GM19372 (cell line): ENCODE measurements around the gene TNS2.
"Not testable (repeated sequence)": the region's sequence is repeated elsewhere in the genome, so short reads cannot be mapped to it uniquely, and the experiment has no call there.

Experiments
- ATAC-seq: cut with Tn5 transposase; IDR thresholded peaks from one replicate; pipeline ENCODE4 v1.9.1; 2021; ENCODE audit warnings: mild to moderate bottlenecking, low read depth, moderate library complexity; ENCODE audit not compliant: unreplicated experiment

Gene TNS2

GRCh38 chr12:53105256-53105655, 55.4 kb downstream of the TNS2 start:
- ATAC-seq = no peak

DNA sequence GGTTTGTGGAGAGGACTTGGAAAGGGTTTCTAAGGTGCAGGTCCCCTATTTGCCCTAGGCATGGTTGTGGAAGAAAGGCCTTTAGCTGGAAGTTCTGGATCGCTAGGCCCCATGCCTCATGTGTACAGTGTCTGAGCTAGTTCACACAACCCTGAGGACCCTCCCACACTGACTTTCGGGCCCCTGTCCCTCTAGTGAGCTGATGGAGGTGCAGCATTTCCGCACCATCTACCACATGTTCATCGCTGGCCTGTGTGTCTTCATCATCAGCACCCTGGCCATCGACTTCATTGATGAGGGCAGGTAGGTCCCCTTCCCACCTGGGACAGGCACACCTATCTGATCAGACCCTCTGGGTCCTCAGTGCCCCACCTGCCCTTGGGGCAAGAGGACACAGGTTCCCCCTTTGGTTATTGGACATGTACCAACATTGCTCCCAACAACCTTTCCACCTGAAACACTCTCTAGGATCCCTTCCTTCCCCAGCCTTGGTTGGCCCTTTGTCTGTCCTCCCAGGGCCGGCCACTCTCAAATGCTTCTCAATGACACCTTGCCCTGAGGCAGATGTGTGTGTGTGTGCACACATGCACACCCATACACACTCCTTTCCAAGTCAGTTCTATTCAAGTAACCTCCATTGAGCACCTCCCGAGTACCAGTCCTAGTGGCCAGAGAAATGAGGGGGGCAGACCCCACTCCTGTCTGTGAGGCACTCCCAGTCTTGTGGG, 56.0 kb downstream of the TNS2 start:
- no peak for ATAC-seq

GRCh38 chr12:53107122-53107521, 57.3 kb downstream of the TNS2 start:
- ATAC-seq = no peak

- not testable (repeated sequence) for ATAC-seq
These were observed 62.6 kb downstream of the TNS2 start for GRCh38 chr12:53112431-53112830.

- no peak for ATAC-seq
These were observed 63.4 kb downstream of the TNS2 start for GRCh38 chr12:53113136-53113705.

- ATAC-seq = no peak
These were observed 64.1 kb downstream of the TNS2 start for GRCh38 chr12:53113951-53114350.
